Immature natural killer cell (primary cell): ENCODE results near the gene NMUR1. TPM values are rescaled to one million over a fixed set of nuclear protein-coding genes. Genes with fewer than 3 reads are reported as not detected.
"Not testable (repeated sequence)": the region's sequence is repeated elsewhere in the genome, so short reads cannot be mapped to it uniquely, and the experiment has no call there.

Experiments used
- DNase-seq, 3 donors: peaks; one replicate each; pipeline ENCODE4 v3.0.0; 2022; ENCODE audit warnings: mixed read lengths in 1 of 3
- H3K27ac Mint-ChIP-seq, 6 donors: one replicate each; pipeline ENCODE4 v1.8.0; 2020; ENCODE audit warnings: mixed read lengths in 6 of 6, mild to moderate bottlenecking in 5 of 6, inconsistent platforms in 4 of 6, moderate library complexity in 3 of 6
- H3K27me3 Mint-ChIP-seq, 3 donors: one replicate each; pipeline ENCODE4 v1.8.0; 2020 to 2021; ENCODE audit warnings: low read depth in 3 of 3, mild to moderate bottlenecking in 3 of 3, mixed read lengths in 3 of 3, moderate library complexity in 3 of 3, inconsistent platforms in 1 of 3
- H3K36me3 Mint-ChIP-seq, 3 donors: one replicate each; pipeline ENCODE4 v1.8.0; 2020; ENCODE audit warnings: mixed read lengths in 3 of 3, inconsistent platforms in 2 of 3, mild to moderate bottlenecking in 2 of 3
- H3K4me1 Mint-ChIP-seq, 2 donors: one replicate each; pipeline ENCODE4 v1.8.0; 2020; ENCODE audit warnings: inconsistent platforms in 2 of 2, mild to moderate bottlenecking in 2 of 2, mixed read lengths in 2 of 2, moderate library complexity in 1 of 2
- H3K4me3 Mint-ChIP-seq, 5 donors: one replicate each; pipeline ENCODE4 v1.8.0; 2020; ENCODE audit warnings: mild to moderate bottlenecking in 5 of 5, mixed read lengths in 5 of 5, inconsistent platforms in 3 of 5, moderate library complexity in 3 of 5
- H3K9me3 Mint-ChIP-seq, 6 donors: one replicate each; pipeline ENCODE4 v1.8.0; 2020; ENCODE audit warnings: mild to moderate bottlenecking in 6 of 6, mixed read lengths in 6 of 6, inconsistent platforms in 4 of 6, moderate library complexity in 3 of 6
- polyA plus RNA-seq, 3 donors: library from polyadenylated mRNA; unstranded; fragments of 300-500 nt; fragmentation: Illumina TruSeq; gene quantifications; one replicate each; pipeline ENCODE4 v1.2.3, GENCODE V29; 2021

The NMUR1 gene, protein sequence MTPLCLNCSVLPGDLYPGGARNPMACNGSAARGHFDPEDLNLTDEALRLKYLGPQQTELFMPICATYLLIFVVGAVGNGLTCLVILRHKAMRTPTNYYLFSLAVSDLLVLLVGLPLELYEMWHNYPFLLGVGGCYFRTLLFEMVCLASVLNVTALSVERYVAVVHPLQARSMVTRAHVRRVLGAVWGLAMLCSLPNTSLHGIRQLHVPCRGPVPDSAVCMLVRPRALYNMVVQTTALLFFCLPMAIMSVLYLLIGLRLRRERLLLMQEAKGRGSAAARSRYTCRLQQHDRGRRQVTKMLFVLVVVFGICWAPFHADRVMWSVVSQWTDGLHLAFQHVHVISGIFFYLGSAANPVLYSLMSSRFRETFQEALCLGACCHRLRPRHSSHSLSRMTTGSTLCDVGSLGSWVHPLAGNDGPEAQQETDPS
- polyA plus RNA-seq, result 10 to 100 TPM; 34.6 to 54.4 (median 37.2) TPM

DNA sequence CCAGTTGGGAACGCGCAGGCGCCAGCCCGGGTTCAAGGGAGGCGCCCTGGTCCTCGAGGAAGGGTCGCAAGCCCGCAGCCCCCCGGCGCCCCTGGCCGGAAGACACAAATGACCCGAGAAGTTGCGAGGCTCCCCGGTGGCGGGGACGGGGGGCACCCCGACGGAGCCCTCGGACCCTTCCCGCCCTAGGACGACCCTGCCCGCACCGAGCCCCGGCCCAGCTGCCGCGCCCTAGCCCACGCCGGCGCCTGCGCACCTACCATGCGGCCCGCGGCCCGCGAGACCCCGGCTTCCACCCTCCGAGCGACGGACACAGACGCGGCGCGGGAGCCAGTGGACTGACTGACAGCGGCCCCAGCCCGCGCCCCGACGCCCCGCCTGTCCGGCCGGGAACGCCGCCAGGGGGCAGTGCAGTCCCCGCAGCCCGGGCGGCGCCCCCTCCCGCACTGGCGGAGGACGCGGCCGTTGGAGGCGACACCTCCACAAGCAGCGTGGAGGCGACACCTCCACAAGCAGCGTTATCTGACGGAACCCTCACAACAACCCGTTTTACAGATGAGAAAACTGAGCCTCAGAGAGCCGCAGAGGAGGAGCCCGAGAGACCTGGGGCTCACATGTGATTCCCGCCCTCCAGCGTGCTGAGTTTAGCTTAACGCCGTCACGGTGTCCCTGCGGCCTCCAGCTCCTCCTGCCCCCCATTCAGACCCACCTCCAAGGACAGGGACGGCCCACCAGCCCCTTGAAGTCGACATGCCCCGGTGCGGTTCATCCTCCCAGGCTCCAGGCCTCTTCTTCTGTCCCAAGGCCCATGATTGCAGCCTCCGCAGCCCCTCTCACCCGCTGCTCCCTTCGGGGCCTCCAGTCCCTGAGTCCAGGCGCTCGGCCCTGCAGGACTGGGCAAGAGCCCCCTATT is at the start of gene NMUR1:
Gene NMUR1 (minus strand): TSS at position 347 of the 913 bp plus-strand sequence. CDS start 84 bp downstream, at position 263.
- H3K4me3 Mint-ChIP-seq, result peak within 1 kb of the TSS; percentile 86 to 98 (median 96)
- H3K27ac Mint-ChIP-seq, result peak within 1 kb of the TSS; percentile 97 to 99 (median 98)
- peak; percentile 88 to 93 (median 91) for DNase-seq
- H3K9me3 Mint-ChIP-seq, result no peaks in the 10 kb centered on the region
- peaks cover 81 to 86% of the 10 kb centered on the region in 2 donors for H3K4me1 Mint-ChIP-seq
- peaks cover 15 to 17% (median 16%) of the 10 kb centered on the region in 3 donors for H3K27me3 Mint-ChIP-seq
- H3K36me3 Mint-ChIP-seq, result peaks cover 0 to 8% (median 8%) of the 10 kb centered on the region in 3 donors

DNA sequence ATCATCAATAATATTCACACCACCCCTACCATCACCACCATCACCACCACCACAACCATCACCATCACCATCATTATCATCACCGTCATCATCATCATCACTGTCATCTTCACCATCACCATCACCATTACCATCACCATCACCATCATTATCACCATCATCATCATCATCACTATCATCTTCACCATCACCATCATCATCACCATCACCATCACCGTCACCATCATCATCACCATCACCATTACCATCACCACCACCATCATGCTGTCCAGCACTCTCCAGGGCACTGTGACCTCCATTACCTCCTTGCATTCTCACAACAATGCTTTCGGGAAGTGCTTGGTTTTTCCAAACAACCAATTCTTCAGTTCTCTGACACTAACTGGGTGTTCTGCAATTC is 49.3 kb upstream of the NMUR1 start:
- Mint-ChIP-seq H3K9me3 (no peaks in the 10 kb centered on the region), H3K4me1 (peaks cover 14 to 28% of the 10 kb centered on the region in 2 donors), H3K36me3 (peaks cover 9 to 10% (median 9%) of the 10 kb centered on the region in 3 donors), H3K27me3 (peaks cover 1 to 9% (median 2%) of the 10 kb centered on the region in 3 donors), H3K4me3 (no peak overlapping the region), H3K27ac (peak overlapping the region in 1 of 6 donors; percentile 85)
- DNase-seq, result no peak

DNA sequence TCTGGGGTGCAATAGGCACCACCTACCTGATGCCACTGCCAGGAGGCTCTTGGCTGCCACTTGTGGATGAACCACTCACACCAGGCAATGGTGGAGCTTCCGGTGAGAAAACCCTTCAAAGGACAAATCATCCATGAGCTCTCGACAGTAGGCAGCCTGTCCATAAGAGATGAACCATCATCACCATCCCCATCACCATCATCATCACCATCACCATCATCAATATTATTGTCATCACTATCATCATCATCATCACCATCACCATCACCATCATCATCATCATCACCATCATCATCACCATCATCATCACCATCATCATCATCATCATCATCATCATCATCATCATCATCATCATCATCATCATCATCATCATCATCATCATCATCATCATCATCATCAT is 48.4 kb upstream of the NMUR1 start:
- H3K4me3 Mint-ChIP-seq, H3K27me3 Mint-ChIP-seq, H3K9me3 Mint-ChIP-seq, DNase-seq: not testable (repeated sequence)
- Mint-ChIP-seq H3K36me3 (peaks cover 9 to 10% (median 9%) of the 10 kb centered on the region in 3 donors), H3K4me1 (peaks cover 14 to 28% of the 10 kb centered on the region in 2 donors), H3K27ac (peak overlapping the region in 1 of 6 donors; percentile 13)

DNA sequence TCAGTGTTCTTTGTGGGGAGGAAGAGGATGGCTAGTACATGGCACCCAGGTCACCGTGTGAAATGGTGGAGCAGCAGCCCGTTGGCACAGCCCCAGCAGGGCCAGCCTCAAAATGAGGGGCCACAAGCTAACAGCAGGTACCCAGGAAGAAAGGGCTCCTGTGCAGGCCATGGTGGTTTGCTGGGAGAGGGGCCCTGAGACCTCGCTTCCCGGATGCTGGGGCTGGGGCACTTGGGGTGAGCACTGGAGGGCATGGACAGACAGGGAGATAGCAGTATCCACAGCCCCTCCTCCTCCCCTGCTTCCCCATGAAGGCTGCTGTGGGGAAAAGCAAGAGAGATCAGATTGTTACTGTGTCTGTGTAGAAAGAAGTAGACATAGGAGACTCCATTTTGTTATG is 46.2 kb upstream of the NMUR1 start:
- H3K4me3 Mint-ChIP-seq, result peak overlapping the region in 1 of 5 donors; percentile 64
- no peaks in the 10 kb centered on the region for H3K9me3 Mint-ChIP-seq
- H3K36me3 Mint-ChIP-seq, result peaks cover 9 to 10% (median 9%) of the 10 kb centered on the region in 3 donors
- H3K27ac Mint-ChIP-seq, result peak overlapping the region in 3 of 6 donors; percentile 6 to 84 (median 55)
- H3K4me1 Mint-ChIP-seq, result peaks cover 14 to 28% of the 10 kb centered on the region in 2 donors
- H3K27me3 Mint-ChIP-seq, result peaks cover 1 to 7% (median 2%) of the 10 kb centered on the region in 3 donors
- DNase-seq, result no peak

DNA sequence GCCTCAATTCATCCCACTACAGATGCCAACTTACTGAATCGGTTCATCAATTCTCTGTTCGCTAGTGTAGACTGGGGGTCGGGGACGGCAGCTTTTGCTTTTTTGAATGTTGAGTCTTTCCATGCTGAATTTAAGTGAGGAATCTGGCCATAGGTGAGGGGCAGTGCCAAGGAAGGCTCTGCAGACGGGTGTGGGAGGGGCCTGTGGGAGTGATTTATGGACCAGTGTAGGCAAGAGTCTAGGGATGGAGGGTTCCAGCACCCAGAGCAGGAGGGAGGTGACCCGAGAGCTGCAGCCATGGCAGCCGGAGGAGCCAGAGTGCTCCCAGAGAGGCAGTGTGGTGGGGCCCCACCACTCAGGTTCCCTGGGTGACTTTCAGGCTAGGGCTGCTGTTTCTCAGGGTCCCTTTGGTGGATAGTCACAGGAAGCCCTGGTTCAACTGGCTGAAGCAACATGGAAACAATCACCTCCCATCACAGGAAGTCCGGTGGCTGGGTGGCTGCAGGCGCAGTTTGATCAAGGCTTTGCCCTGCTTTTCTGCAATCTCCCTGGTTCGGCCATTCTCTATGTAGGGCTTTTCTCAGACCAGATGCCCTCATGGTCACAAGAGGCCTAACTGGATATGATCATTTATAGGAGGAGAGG is 45.5 kb upstream of the NMUR1 start:
- H3K36me3 Mint-ChIP-seq, result peaks cover 9 to 10% (median 9%) of the 10 kb centered on the region in 3 donors
- peaks cover 1 to 7% (median 2%) of the 10 kb centered on the region in 3 donors for H3K27me3 Mint-ChIP-seq
- H3K4me3 Mint-ChIP-seq, result peak overlapping the region in 4 of 5 donors; percentile 13 to 69 (median 64)
- peak in 2 of 3 donors; percentile 7 to 23 for DNase-seq
- no peaks in the 10 kb centered on the region for H3K9me3 Mint-ChIP-seq
- H3K4me1 Mint-ChIP-seq, result peaks cover 14 to 28% of the 10 kb centered on the region in 2 donors
- H3K27ac Mint-ChIP-seq, result peak overlapping the region in 3 of 6 donors; percentile 19 to 84 (median 55)

DNA sequence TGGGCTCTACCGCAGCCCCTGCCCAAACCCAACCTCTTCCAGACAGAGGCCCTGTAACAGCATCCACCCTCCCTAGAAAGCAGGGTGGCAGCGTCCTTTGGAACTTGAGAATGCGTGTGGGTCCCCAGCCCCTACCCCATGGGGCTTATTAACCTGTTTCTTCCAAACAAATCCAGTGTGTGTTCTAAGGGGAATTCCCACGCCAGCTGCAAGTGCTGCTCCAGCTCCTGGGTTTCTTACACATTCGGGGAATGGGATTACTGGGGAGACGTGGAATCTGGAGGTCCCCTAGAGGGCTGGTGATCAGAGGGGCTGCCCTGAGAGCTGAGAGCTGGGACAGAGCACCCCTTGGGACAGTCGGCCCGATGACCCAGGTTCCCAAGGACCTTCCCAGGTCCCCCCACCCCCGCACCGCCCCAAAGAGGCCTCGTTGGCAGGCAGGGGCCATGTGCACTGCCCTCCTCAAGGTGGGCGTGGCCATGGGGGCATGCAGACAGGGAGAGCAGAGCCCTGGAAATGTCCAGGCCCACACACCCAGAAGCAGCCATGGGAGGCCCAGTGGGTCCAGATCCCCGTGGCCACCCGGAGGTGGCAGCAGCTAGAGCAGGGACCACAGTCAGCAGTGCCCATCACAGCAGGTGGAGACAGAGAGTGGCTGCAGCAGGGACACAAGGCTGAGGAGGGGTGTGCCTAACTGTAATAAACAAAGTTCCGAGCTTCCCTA is 43.6 kb upstream of the NMUR1 start:
- Mint-ChIP-seq H3K27ac (no peak overlapping the region), H3K4me3 (no peak overlapping the region), H3K9me3 (no peaks in the 10 kb centered on the region), H3K36me3 (peaks cover 4 to 5% (median 4%) of the 10 kb centered on the region in 3 donors), H3K27me3 (peaks cover 0 to 3% (median 1%) of the 10 kb centered on the region in 3 donors), H3K4me1 (peaks cover 14 to 23% of the 10 kb centered on the region in 2 donors)
- DNase-seq, result no peak

DNA sequence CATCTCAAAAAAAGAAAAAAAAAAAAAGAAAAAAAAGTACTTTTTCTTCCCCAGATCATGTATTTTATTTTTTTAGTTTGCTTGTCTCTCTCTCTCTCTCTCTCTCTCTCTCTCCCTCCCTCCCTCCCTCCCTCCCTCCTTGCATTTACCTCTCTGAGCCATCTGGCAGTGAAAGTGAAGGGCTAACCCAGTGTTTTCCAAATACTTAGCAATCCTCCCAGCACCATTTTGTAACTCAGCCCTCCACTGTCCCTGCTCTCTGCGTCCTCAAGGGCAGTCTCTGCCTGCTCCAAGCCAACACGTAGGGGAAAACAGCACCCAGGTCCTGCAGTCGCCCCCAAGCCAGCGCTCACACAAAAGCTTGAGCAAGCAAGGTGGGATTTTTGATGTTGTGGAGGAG is 42.9 kb upstream of the NMUR1 start:
- Mint-ChIP-seq H3K36me3 (no peaks in the 10 kb centered on the region), H3K9me3 (no peaks in the 10 kb centered on the region), H3K27ac (no peak overlapping the region), H3K4me3 (no peak overlapping the region), H3K27me3 (peaks cover 0 to 1% (median 0%) of the 10 kb centered on the region in 3 donors), H3K4me1 (peaks cover 14 to 23% of the 10 kb centered on the region in 2 donors)
- no peak for DNase-seq

DNA sequence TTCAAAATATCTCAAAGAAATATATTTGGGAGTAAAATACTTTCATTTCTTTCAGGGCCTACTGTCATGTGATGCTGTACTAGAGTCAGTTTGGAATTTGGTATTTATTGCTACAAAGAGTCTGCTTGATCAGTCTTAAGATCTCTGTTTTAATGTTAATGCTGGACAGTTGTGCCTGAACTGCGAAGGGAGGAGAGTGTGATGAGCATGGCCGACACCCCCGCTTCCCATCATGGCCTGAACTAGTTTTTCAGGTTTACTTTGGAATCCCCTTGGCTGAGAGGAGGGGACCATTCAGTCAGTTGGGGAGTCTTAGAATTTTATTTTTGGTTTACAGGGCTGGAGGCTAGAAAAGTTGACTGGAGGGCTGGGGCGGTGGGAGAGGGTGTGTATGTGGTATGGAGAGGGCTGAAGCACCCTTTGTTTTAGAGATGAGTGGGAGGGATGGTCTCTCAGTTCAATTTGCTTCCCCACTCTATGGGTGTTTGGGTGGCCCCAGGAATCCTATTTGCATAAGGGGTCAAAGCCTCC is 41.5 kb upstream of the NMUR1 start:
- DNase-seq, result no peak
- H3K4me3 Mint-ChIP-seq, result no peak overlapping the region
- H3K4me1 Mint-ChIP-seq, result peaks cover 14 to 22% of the 10 kb centered on the region in 2 donors
- H3K27ac Mint-ChIP-seq, result peak overlapping the region in 1 of 6 donors; percentile 27
- no peaks in the 10 kb centered on the region for H3K9me3 Mint-ChIP-seq
- H3K27me3 Mint-ChIP-seq, result peaks cover 0 to 1% (median 0%) of the 10 kb centered on the region in 3 donors
- no peaks in the 10 kb centered on the region for H3K36me3 Mint-ChIP-seq

DNA sequence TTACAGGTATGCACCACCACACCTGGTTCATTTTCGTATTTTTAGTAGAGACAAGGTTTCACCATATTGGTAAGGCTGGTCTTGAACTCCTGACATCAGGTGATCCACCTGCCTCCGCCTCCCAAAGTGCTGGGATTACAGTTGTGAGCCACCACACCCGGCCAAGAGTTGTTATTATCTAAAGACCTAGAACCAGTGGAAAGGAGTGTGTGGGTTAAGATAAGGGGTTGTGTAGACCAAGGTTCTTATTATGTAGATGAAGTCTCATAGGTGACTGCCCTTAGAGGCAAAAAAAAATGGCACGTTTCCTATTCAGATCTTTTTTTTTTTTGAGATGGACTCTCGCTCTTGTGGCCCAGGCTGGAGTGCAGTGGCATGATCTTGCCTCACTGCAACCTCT is 40.7 kb upstream of the NMUR1 start:
- not testable (repeated sequence) for H3K4me3 Mint-ChIP-seq, H3K9me3 Mint-ChIP-seq

DNA sequence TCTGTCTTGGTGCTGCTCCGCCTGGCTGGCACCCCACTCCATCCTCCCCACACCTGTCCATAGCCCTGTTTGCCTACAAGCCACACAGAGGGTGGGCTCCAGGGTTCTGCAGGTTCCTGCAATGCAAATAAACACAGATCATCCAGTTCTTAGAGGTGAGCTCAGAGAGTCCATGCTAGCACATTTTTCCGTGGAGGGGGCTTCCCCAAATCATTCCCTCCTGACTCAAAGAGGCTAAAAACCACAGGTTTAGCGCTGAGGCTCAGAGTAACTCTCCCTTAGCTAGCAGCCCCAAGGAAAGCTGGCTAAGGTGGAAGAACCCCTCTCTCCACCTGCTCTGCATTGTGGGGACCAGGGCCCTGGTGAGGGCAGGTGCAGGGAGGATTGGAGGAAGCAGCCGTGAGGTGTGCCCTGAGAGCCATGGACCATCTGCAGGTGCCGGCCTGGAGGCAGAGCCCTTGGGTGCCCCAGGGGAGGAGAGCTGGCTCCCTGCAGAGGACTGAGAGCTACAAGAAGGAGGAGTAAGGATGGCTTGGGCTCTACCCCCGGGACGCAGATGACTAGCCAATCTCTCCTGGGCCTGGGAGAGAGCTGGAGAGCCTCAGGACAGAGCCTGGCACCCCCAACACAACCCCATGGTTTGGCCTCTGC is 38.7 kb upstream of the NMUR1 start:
- Mint-ChIP-seq H3K27me3 (no peaks in the 10 kb centered on the region), H3K36me3 (no peaks in the 10 kb centered on the region), H3K27ac (peak overlapping the region in 2 of 6 donors; percentile 12 to 54), H3K4me1 (no peaks in the 10 kb centered on the region), H3K9me3 (no peaks in the 10 kb centered on the region), H3K4me3 (no peak overlapping the region)
- DNase-seq, result no peak

More for the DNA sequence above, 40.7 kb upstream of the NMUR1 start:
- H3K4me1 Mint-ChIP-seq, result peaks cover 7 to 14% of the 10 kb centered on the region in 2 donors
- not testable (repeated sequence) for H3K36me3 Mint-ChIP-seq, H3K27ac Mint-ChIP-seq, DNase-seq, H3K27me3 Mint-ChIP-seq

DNA sequence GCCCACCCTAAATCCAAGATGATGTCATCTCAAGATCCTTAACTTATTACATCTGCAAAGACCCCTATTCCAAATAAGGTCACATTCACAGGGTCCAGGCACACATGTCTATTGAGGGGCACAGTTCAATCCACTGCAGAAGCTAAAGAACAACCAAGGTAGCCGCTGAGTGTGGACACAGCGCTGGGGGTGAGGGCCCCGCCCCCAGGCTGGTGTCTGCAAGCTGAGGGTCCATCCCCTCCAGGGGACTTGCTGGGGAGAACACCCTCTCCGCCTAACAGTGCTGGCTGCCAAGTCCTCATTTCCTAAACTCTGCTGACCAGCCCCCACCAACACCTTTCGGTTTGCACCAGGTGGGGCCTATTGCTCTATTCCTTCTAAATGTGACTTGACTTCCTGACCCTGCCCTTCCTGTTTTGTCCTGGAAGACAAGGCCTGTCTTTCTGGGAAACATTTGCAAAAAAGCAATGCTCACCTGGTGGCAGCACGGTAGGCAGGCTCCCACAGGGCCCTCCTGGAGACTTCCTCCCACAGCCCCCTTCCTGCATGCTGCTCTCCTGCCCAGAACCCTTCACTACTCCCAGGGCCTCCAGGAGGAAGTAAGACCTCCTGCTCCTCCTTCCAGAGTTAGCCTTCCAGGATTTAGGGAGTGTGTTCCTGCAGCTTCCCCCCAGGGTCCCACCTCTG is 38.0 kb upstream of the NMUR1 start:
- Mint-ChIP-seq H3K9me3 (no peaks in the 10 kb centered on the region), H3K27me3 (no peaks in the 10 kb centered on the region), H3K27ac (peak overlapping the region in 3 of 6 donors; percentile 6 to 54 (median 12)), H3K4me1 (peaks cover 0 to 3% of the 10 kb centered on the region in 2 donors), H3K36me3 (no peaks in the 10 kb centered on the region), H3K4me3 (no peak overlapping the region)
- no peak for DNase-seq

DNA sequence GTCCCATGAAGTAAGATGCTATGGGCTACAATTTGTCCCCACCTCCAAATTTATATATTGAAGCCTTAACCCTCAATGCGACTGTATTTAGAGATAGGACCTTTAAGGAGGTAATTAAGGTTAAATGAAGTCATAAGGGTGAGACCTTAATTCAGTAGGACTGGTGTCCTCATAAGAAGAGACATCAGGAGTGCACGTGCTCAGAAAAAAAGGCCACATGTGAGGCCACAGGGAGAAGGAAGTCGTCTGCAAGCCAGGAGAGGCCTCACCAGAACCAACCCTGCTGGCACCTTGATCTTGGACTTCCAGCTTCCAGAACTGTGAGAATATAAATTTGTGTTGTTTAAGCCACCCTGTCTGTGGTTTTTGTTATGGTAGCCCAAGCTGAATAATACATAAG is 36.9 kb upstream of the NMUR1 start:
- H3K4me3 Mint-ChIP-seq, result no peak overlapping the region
- no peaks in the 10 kb centered on the region for H3K36me3 Mint-ChIP-seq
- H3K9me3 Mint-ChIP-seq, result no peaks in the 10 kb centered on the region
- H3K4me1 Mint-ChIP-seq, result peaks cover 0 to 6% of the 10 kb centered on the region in 2 donors
- peak overlapping the region in 1 of 6 donors; percentile 34 for H3K27ac Mint-ChIP-seq
- no peaks in the 10 kb centered on the region for H3K27me3 Mint-ChIP-seq
- no peak for DNase-seq
